ENCODE measurements around the gene P3H1.
A peak's percentile ranks its signal among the peaks of the same experiment; 100 is the strongest.

The P3H1 gene

DNA sequence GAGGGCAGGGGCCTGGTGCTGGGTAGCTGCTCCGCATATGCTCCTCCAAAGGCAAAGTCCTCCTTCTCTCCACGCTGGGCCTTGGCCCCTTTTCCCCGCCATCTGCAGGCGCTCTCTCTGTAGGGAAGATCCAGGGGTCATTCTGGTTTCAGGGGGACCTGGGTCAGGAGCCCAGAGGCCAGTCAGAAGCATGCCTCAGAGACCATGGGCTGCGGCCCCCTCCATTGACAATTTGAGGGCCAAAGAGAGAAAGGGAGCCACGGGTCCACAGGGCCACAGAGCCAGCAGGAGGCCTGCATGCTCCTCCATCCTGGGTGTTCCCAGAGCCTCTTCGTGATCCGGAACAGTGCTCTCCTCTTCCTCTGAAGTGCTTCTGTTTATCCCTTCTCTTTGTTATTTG lies 24.7 kb downstream of the P3H1 start:
- H3K9ac ChIP-seq (ENCODE audit: low read length) = no peak overlapping the region
- no peaks in the 10 kb centered on the region for H3K27me3 ChIP-seq (ENCODE audit: control insufficient read depth, insufficient read depth, low read length)
- peaks cover 13% of the 10 kb centered on the region for H3K36me3 ChIP-seq (ENCODE audit: control insufficient read depth, low read depth, low read length)
- H3K9me3 ChIP-seq (ENCODE audit: control insufficient read depth, low read depth, low read length) = no peaks in the 10 kb centered on the region
- H3K4me3 ChIP-seq (ENCODE audit: low read length) = no peak overlapping the region
- peaks cover 16% of the 10 kb centered on the region for H3K4me1 ChIP-seq (ENCODE audit: control insufficient read depth, low read depth, low read length)
- no peak overlapping the region for H3K27ac ChIP-seq (ENCODE audit: low read length)

DNA sequence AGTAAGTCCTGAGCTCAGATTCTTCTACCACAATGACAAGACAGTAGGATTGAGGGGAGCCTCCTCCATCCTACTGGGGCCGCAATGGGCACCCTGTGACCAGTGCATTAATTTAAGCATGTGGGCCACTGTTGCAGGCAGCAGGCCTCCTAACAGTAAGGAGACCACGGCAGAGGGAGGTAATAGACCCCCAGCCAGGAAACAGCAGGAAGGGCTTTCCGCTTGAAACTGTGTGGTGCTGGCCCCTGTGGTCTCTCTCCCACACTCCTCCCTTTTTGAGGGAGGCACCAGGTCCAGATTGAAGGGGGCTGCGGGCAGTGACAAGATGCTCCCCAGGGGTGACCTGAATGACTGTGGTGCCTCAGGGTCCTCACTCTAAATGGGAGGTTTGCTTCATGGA lies 25.1 kb downstream of the P3H1 start:
- Histone ChIP-seq H3K9me3 (ENCODE audit: control insufficient read depth, low read depth, low read length) (no peaks in the 10 kb centered on the region), H3K36me3 (ENCODE audit: control insufficient read depth, low read depth, low read length) (peaks cover 11% of the 10 kb centered on the region), H3K4me1 (ENCODE audit: control insufficient read depth, low read depth, low read length) (peaks cover 16% of the 10 kb centered on the region), H3K27me3 (ENCODE audit: control insufficient read depth, insufficient read depth, low read length) (no peaks in the 10 kb centered on the region), H3K9ac (ENCODE audit: low read length) (no peak overlapping the region), H3K27ac (ENCODE audit: low read length) (no peak overlapping the region), H3K4me3 (ENCODE audit: low read length) (no peak overlapping the region)

DNA sequence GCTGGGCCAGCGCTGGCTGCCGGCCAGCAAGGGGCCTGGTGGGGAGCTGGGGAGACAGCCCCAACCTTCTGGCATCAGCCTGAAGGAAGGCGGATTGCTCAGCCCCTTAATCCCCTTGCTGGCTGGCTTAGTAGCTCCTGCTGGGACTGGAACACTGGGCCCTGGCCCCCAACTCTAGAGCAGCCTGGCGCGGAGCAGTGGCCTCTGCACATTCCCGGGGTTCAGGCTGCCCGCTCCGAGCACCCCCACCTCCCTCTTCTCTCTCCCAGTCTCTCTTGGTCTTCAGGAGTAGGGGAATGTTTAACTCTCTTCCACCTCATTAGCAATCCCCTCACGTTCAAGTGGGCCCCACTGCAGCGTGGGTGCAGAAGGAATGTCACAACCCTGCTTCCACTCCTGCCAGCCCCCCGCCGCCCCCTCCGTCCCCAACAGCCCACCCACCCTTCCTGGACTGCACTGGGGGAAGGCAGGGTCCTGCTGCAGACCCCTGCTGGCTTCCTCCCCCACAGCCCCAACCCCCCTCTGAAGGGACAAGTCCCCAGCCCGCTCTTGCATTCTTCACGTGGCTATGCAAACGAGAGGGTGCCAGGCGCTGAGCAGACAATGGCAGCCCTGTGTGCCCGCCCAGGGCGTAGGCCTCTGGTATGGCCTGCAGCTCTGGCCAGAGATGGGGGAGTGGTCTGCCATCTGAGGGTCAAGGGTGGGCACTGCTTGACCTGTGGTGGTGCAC lies 25.8 kb downstream of the P3H1 start:
- H3K36me3 ChIP-seq (ENCODE audit: control insufficient read depth, low read depth, low read length) = peaks cover 4% of the 10 kb centered on the region
- H3K27me3 ChIP-seq (ENCODE audit: control insufficient read depth, insufficient read depth, low read length) = no peaks in the 10 kb centered on the region
- H3K27ac ChIP-seq (ENCODE audit: low read length) = no peak overlapping the region
- peak overlapping the region; percentile 22 for H3K4me3 ChIP-seq (ENCODE audit: low read length)
- H3K9ac ChIP-seq (ENCODE audit: low read length) = peak overlapping the region; percentile 44
- H3K9me3 ChIP-seq (ENCODE audit: control insufficient read depth, low read depth, low read length) = no peaks in the 10 kb centered on the region
- peaks cover 16% of the 10 kb centered on the region for H3K4me1 ChIP-seq (ENCODE audit: control insufficient read depth, low read depth, low read length)

DNA sequence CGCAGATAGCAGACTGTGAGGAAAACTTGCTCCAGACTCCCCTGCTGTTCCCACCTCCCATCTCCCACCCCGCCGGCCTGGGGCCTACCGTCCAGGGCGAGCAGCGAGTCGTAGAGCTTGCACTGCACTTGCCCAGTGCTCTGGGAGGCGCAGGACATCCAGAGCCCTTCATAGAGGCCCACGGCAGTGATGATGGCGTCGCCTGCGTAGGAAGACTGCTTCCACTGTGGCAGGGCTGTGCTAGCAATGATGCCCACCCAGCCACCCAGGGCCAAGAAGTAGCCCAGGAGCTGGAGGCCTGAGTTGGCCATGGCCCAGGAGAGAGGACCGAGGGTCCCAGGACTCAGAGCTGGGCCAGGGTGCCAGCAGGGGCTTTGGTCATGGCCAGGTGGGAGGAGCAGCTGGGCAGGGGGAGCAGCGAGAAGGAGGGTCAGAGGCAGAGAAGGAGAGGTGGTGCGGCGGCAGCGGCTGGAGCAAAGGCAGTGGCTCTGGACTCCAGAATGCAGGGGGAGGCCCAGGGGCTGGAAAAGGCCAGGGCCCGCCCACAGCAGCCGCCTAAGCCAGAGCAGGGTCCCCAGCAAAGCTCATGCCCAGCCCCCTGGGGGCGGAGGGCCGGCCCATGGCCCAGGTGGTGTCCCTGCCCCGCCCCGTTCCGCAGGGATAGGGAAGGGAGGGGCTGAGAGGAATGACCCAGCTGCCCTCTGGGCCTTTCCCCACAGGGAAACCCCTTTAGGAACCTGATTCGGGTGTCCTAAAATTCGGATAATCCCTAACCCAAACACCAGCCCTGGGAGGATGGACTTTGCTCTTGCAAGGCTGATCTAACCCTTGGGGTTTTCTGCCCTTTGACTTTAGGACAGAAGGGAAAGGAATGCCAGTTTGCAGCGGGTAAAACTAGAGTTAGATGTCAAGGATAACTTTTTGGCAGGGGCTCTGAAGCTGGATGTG lies 26.8 kb downstream of the P3H1 start, which contains the start of gene CLDN19:
TSS of gene CLDN19 (minus strand) at position 484 of the 948 bp plus-strand sequence. CDS start at position 311, 173 bp downstream.
- Histone ChIP-seq H3K27ac (ENCODE audit: low read length) (no peak within 1 kb of the TSS), H3K4me1 (ENCODE audit: control insufficient read depth, low read depth, low read length) (peaks cover 16% of the 10 kb centered on the region), H3K9me3 (ENCODE audit: control insufficient read depth, low read depth, low read length) (no peaks in the 10 kb centered on the region), H3K27me3 (ENCODE audit: control insufficient read depth, insufficient read depth, low read length) (no peaks in the 10 kb centered on the region), H3K36me3 (ENCODE audit: control insufficient read depth, low read depth, low read length) (no peaks in the 10 kb centered on the region), H3K9ac (ENCODE audit: low read length) (peak within 1 kb of the TSS; percentile 44), H3K4me3 (ENCODE audit: low read length) (peak within 1 kb of the TSS; percentile 43)

DNA sequence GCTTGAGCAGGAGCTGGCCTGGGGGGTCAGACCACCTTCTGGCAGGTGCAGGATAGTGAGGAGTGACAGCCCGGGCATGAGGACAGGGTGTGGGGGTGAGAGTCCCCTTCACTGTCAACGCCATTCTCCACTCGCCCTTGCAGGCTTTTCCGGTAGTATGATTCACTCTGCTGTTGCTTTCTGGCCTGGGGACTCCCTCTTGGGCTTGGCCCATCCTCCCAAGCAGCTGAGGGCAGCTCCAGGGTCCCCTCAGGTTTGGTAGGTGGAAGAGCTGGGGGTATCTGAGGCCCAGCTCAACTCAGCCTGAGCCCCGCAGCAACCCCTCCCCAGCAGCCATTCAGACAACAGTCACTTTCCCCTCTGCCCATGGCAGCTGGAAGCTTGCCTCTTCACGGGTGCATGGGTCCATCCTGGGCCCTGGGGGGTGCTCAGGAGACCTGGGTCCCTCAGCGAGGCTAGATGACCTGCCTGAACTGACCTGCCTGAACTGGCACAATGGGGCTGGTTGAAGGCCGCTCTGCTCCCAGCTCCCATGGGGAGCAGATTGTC lies 28.1 kb downstream of the P3H1 start:
- Histone ChIP-seq H3K9me3 (ENCODE audit: control insufficient read depth, low read depth, low read length) (no peaks in the 10 kb centered on the region), H3K36me3 (ENCODE audit: control insufficient read depth, low read depth, low read length) (no peaks in the 10 kb centered on the region), H3K4me1 (ENCODE audit: control insufficient read depth, low read depth, low read length) (peaks cover 22% of the 10 kb centered on the region), H3K27me3 (ENCODE audit: control insufficient read depth, insufficient read depth, low read length) (no peaks in the 10 kb centered on the region), H3K4me3 (ENCODE audit: low read length) (no peak overlapping the region), H3K27ac (ENCODE audit: low read length) (no peak overlapping the region), H3K9ac (ENCODE audit: low read length) (no peak overlapping the region)

DNA sequence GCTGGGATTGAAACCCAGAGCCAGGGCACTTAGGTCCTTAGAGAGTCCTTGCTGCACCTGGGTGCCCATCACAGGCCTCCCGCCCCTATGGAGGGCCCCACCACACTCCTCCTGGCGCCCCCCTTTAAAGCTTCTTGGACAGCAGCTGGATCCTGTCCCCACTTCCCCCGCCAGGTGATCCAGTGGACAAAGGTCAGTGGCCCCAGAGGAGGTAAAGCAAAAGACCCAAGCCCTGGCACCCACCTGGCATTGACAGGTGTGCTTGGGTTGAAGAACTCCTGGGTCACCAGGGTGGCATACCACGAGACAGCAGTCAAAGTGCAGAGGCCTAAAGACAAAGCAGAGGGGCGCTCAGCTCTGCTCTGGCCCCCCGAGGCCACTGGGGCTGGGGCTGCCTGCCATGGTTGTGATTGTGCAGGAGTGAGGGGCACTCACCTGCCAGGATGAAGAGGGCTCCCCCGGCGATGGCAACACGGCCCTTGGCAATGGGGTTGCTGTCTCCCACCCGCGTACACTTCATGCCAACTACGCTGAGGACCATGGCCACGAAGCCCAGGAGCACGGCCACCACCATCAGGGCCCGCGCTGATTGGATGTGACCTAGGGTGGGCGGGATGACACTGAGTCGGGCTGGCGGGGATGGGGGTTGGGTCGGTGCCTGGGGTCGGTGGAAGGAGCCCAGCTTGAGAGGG lies 28.7 kb downstream of the P3H1 start:
- no peak overlapping the region for H3K9ac ChIP-seq (ENCODE audit: low read length)
- peaks cover 22% of the 10 kb centered on the region for H3K4me1 ChIP-seq (ENCODE audit: control insufficient read depth, low read depth, low read length)
- no peak overlapping the region for H3K27ac ChIP-seq (ENCODE audit: low read length)
- no peaks in the 10 kb centered on the region for H3K27me3 ChIP-seq (ENCODE audit: control insufficient read depth, insufficient read depth, low read length)
- no peak overlapping the region for H3K4me3 ChIP-seq (ENCODE audit: low read length)
- H3K36me3 ChIP-seq (ENCODE audit: control insufficient read depth, low read depth, low read length) = no peaks in the 10 kb centered on the region
- no peaks in the 10 kb centered on the region for H3K9me3 ChIP-seq (ENCODE audit: control insufficient read depth, low read depth, low read length)

DNA sequence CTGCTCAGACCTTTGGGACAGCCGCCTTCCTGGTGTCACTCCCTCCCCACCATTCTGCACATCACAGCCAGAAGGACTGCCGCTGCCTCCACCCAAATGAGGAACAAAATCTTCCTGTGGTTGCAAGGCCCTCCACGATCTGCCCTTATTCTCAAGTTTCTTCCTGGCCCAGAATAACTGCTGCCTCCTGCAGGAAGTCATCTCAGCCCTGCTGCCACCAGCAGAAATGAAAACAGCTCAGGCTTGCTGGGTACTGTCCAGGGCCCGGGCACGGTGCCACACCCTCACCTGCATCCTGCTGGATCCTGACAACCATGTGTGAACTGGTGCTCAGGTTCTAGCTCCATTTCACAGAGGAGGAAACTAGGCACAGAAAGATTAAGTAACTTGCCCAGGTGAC lies 29.6 kb downstream of the P3H1 start:
- Histone ChIP-seq H3K27ac (ENCODE audit: low read length) (no peak overlapping the region), H3K36me3 (ENCODE audit: control insufficient read depth, low read depth, low read length) (no peaks in the 10 kb centered on the region), H3K9ac (ENCODE audit: low read length) (no peak overlapping the region), H3K27me3 (ENCODE audit: control insufficient read depth, insufficient read depth, low read length) (no peaks in the 10 kb centered on the region), H3K4me1 (ENCODE audit: control insufficient read depth, low read depth, low read length) (peaks cover 22% of the 10 kb centered on the region), H3K9me3 (ENCODE audit: control insufficient read depth, low read depth, low read length) (no peaks in the 10 kb centered on the region), H3K4me3 (ENCODE audit: low read length) (no peak overlapping the region)

DNA sequence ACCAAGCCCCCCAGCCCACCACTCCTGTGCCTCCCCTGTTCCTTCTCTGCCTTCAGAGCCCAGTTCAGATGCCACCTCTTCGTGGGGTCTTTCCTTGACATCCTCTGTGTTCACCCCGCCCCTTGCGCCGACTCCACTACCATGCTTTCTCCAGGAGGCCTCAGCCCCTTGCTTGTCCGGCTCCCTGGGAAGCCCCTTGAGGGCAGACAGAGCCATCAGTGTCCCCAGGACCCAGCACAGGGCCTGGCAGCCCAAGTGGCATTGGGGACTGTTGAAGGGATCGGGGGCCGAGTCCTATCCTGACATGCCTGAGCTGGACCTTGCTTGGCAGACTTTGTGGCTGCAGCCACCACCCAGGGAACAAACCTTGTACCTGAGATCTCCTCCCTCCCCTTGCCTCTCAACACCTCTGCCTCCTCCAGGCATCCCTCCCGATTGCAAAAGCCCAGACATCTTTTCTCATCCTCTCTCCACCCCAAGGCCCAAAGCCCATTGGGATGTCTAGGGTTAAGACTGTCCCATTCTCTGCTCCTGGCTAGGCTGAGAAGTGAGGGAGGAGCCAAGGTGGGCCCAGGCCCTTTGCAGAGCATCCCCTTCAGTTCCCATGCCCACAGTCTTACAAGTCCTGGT lies 30.1 kb downstream of the P3H1 start:
- Histone ChIP-seq H3K4me3 (ENCODE audit: low read length) (no peak overlapping the region), H3K9ac (ENCODE audit: low read length) (no peak overlapping the region), H3K4me1 (ENCODE audit: control insufficient read depth, low read depth, low read length) (peaks cover 22% of the 10 kb centered on the region), H3K36me3 (ENCODE audit: control insufficient read depth, low read depth, low read length) (no peaks in the 10 kb centered on the region), H3K9me3 (ENCODE audit: control insufficient read depth, low read depth, low read length) (no peaks in the 10 kb centered on the region), H3K27ac (ENCODE audit: low read length) (no peak overlapping the region), H3K27me3 (ENCODE audit: control insufficient read depth, insufficient read depth, low read length) (no peaks in the 10 kb centered on the region)

DNA sequence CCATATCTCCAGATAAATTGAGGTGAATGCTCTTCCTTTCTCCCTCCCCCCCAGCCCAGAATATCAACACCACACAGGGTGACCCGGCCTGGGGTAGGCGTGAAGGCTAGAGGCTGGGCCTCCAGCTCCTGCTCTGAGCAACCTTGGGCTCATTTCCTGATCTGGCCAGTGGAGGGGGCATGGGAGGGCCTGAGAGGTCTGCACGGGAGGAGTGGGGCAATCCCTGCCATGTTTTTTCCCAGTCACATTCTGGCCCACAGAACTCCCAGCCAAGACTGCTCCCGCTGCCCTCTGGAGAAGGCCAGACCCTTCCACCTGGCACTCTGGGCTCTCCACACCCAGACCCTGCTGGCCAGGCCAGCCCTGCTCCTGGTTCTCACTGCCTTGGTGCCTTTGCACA lies 30.7 kb downstream of the P3H1 start:
- Histone ChIP-seq H3K9ac (ENCODE audit: low read length) (no peak overlapping the region), H3K27me3 (ENCODE audit: control insufficient read depth, insufficient read depth, low read length) (no peaks in the 10 kb centered on the region), H3K36me3 (ENCODE audit: control insufficient read depth, low read depth, low read length) (no peaks in the 10 kb centered on the region), H3K4me1 (ENCODE audit: control insufficient read depth, low read depth, low read length) (peaks cover 18% of the 10 kb centered on the region), H3K27ac (ENCODE audit: low read length) (no peak overlapping the region), H3K4me3 (ENCODE audit: low read length) (no peak overlapping the region), H3K9me3 (ENCODE audit: control insufficient read depth, low read depth, low read length) (no peaks in the 10 kb centered on the region)

DNA sequence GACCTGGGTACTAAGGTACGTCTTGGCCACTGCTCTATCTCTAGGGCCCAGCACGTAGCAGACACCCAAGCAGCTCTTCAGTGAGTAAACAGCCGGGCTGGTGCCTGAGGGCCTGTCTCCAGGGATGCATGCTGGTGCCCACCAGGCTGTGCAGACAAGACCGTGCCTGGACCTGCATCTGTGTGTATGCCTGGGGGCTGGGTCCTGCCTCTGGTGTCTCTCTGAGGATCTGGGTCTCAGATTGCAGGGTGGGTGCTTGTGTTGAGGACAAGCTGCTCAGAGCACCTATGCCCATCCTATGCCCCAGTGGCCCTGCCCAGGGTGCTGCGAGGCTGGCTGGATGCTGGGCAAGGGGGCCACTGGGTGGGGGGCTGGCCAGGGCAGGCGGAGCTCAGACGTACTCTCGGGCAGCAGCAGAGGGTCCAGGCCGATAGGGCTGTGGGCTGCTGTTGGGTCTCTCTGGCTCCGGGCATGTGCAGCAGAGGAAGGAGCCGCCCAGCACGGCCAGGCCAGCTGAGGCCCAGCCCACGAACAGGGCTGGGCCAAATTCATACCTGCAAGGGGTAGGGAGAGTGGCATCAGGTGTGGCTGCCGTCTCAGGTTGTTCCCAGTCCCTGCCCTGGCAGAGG lies 31.2 kb downstream of the P3H1 start:
- H3K9ac ChIP-seq (ENCODE audit: low read length) = no peak overlapping the region
- no peak overlapping the region for H3K27ac ChIP-seq (ENCODE audit: low read length)
- H3K27me3 ChIP-seq (ENCODE audit: control insufficient read depth, insufficient read depth, low read length) = no peaks in the 10 kb centered on the region
- H3K4me1 ChIP-seq (ENCODE audit: control insufficient read depth, low read depth, low read length) = peaks cover 17% of the 10 kb centered on the region
- H3K36me3 ChIP-seq (ENCODE audit: control insufficient read depth, low read depth, low read length) = no peaks in the 10 kb centered on the region
- no peak overlapping the region for H3K4me3 ChIP-seq (ENCODE audit: low read length)
- no peaks in the 10 kb centered on the region for H3K9me3 ChIP-seq (ENCODE audit: control insufficient read depth, low read depth, low read length)
